WTC11 (cell line): ENCODE results near the gene ZNF213. TPM values are rescaled to one million over a fixed set of nuclear protein-coding genes. Genes with fewer than 3 reads are reported as not detected.

Source experiments
- ATF1 ChIP-seq: sonication (generic); formaldehyde crosslinking; IDR thresholded peaks from 2 replicates; pipeline ENCODE4 v1.8.1; 2023; ENCODE audit warnings: mild to moderate bottlenecking, moderate library complexity, missing genetic modification reagents
- CBFB ChIP-seq: sonication (generic); formaldehyde crosslinking; IDR thresholded peaks from 2 replicates; pipeline ENCODE4 v1.8.1; 2022; ENCODE audit warnings: mild to moderate bottlenecking, low read depth, missing genetic modification reagents
- CREB1 ChIP-seq: sonication (generic); formaldehyde crosslinking; IDR thresholded peaks from 2 replicates; pipeline ENCODE4 v1.8.0; 2023; ENCODE audit warnings: mild to moderate bottlenecking, missing genetic modification reagents
- ERG ChIP-seq: fragments of 250-450 bp; sonication (Bioruptor Pico); IDR thresholded peaks from 2 replicates; pipeline ENCODE4 v1.8.0; 2021; ENCODE audit warnings: mild to moderate bottlenecking
- ESRRA ChIP-seq: sonication (generic); formaldehyde crosslinking; IDR thresholded peaks from 2 replicates; pipeline ENCODE4 v1.8.1; 2022; ENCODE audit warnings: mild to moderate bottlenecking, missing genetic modification reagents, borderline replicate concordance
- ETV6 ChIP-seq: sonication (generic); formaldehyde crosslinking; IDR thresholded peaks from 2 replicates; pipeline ENCODE4 v1.8.1; 2022; ENCODE audit warnings: mild to moderate bottlenecking, missing genetic modification reagents
- FOXP4 ChIP-seq: sonication (generic); formaldehyde crosslinking; IDR thresholded peaks from 2 replicates; pipeline ENCODE4 v1.8.0; 2022; ENCODE audit warnings: mild to moderate bottlenecking, missing genetic modification reagents
- GABPB1 ChIP-seq: sonication (generic); formaldehyde crosslinking; IDR thresholded peaks from 2 replicates; pipeline ENCODE4 v1.8.1; 2023; ENCODE audit warnings: mild to moderate bottlenecking, missing genetic modification reagents
- GRHL2 ChIP-seq: fragments of 250-450 bp; sonication (Bioruptor Pico); IDR thresholded peaks from 2 replicates; pipeline ENCODE4 v1.8.0; 2022; ENCODE audit warnings: mild to moderate bottlenecking, moderate library complexity; ENCODE audit not compliant: insufficient replicate concordance, severe bottlenecking
- GTF2I ChIP-seq: fragments of 250-450 bp; sonication (Bioruptor Pico); conservative IDR thresholded peaks from 2 replicates; pipeline ENCODE4 v1.4.0; 2021; ENCODE audit warnings: mild to moderate bottlenecking
- HMGA2 ChIP-seq: fragments of 250-450 bp; sonication (Bioruptor Pico); IDR thresholded peaks from 2 replicates; pipeline ENCODE4 v1.4.0; 2021; ENCODE audit warnings: mild to moderate bottlenecking, moderate library complexity
- JUN ChIP-seq: sonication (generic); formaldehyde crosslinking; IDR thresholded peaks from 2 replicates; pipeline ENCODE4 v1.8.0; 2023; ENCODE audit warnings: mild to moderate bottlenecking, missing genetic modification reagents
- KAT7 ChIP-seq: sonication (generic); formaldehyde crosslinking; IDR thresholded peaks from 2 replicates; pipeline ENCODE4 v1.8.1; 2023; ENCODE audit warnings: missing genetic modification reagents, mild to moderate bottlenecking, borderline replicate concordance
- MLX ChIP-seq: sonication (generic); formaldehyde crosslinking; IDR thresholded peaks from 2 replicates; pipeline ENCODE4 v1.8.1; 2023; ENCODE audit warnings: mild to moderate bottlenecking, missing genetic modification reagents, moderate library complexity
- NFATC4 ChIP-seq: fragments of 250-450 bp; sonication (Bioruptor Pico); IDR thresholded peaks from 2 replicates; pipeline ENCODE4 v1.9.0; 2021; ENCODE audit warnings: mild to moderate bottlenecking
- NFE2L1 ChIP-seq: sonication (generic); formaldehyde crosslinking; IDR thresholded peaks from 2 replicates; pipeline ENCODE4 v1.8.1; 2023; ENCODE audit warnings: missing genetic modification reagents
- NFYB ChIP-seq: sonication (generic); formaldehyde crosslinking; conservative IDR thresholded peaks from 2 replicates; pipeline ENCODE4 v1.8.0; 2022; ENCODE audit warnings: low read depth, missing genetic modification reagents
- SMAD4 ChIP-seq: sonication (generic); formaldehyde crosslinking; IDR thresholded peaks from 2 replicates; pipeline ENCODE4 v1.8.0; 2022; ENCODE audit warnings: mild to moderate bottlenecking, missing genetic modification reagents
- SOX15 ChIP-seq: fragments of 250-450 bp; sonication (Bioruptor Pico); IDR thresholded peaks from 2 replicates; pipeline ENCODE4 v1.9.0; 2021; ENCODE audit warnings: mild to moderate bottlenecking
- TCF7 ChIP-seq: sonication (generic); formaldehyde crosslinking; IDR thresholded peaks from 2 replicates; pipeline ENCODE4 v1.8.0; 2022; ENCODE audit warnings: mild to moderate bottlenecking, low read depth, missing genetic modification reagents, moderate library complexity
- TEAD1 ChIP-seq: sonication (generic); formaldehyde crosslinking; IDR thresholded peaks from 2 replicates; pipeline ENCODE4 v1.8.0; 2022; ENCODE audit warnings: mild to moderate bottlenecking, missing genetic modification reagents
- TEAD4 ChIP-seq: sonication (generic); formaldehyde crosslinking; IDR thresholded peaks from 2 replicates; pipeline ENCODE4 v1.8.0; 2022; ENCODE audit warnings: mild to moderate bottlenecking, missing genetic modification reagents
- TP53 ChIP-seq: sonication (generic); formaldehyde crosslinking; IDR thresholded peaks from 2 replicates; pipeline ENCODE4 v1.8.1; 2023; ENCODE audit warnings: mild to moderate bottlenecking, missing genetic modification reagents
- USF2 ChIP-seq: sonication (generic); formaldehyde crosslinking; IDR thresholded peaks from 2 replicates; pipeline ENCODE4 v1.8.1; 2023; ENCODE audit warnings: mild to moderate bottlenecking, missing genetic modification reagents, moderate library complexity
- ZMAT4 ChIP-seq: fragments of 250-450 bp; sonication (Bioruptor Pico); IDR thresholded peaks from 2 replicates; pipeline ENCODE4 v1.9.0; 2021; ENCODE audit warnings: mild to moderate bottlenecking
- ZNF121 ChIP-seq: sonication (generic); formaldehyde crosslinking; IDR thresholded peaks from 2 replicates; pipeline ENCODE4 v1.8.0; 2023; ENCODE audit warnings: missing genetic modification reagents
- ZNF138 ChIP-seq: sonication (generic); formaldehyde crosslinking; conservative IDR thresholded peaks from 2 replicates; pipeline ENCODE4 v1.8.1; 2022; ENCODE audit warnings: mild to moderate bottlenecking, moderate library complexity, missing genetic modification reagents
- ZNF219 ChIP-seq: sonication (generic); formaldehyde crosslinking; IDR thresholded peaks from 2 replicates; pipeline ENCODE4 v1.8.0; 2023; ENCODE audit warnings: missing genetic modification reagents, mild to moderate bottlenecking, borderline replicate concordance
- ZNF232 ChIP-seq: sonication (generic); formaldehyde crosslinking; IDR thresholded peaks from 2 replicates; pipeline ENCODE4 v1.8.0; 2022; ENCODE audit warnings: mild to moderate bottlenecking, missing genetic modification reagents
- ZNF423 ChIP-seq: fragments of 250-450 bp; sonication (Bioruptor Pico); IDR thresholded peaks from 2 replicates; pipeline ENCODE4 v2.1.2; 2022; ENCODE audit warnings: mild to moderate bottlenecking, moderate library complexity
- ZNF425 ChIP-seq: fragments of 250-450 bp; sonication (Bioruptor Pico); conservative IDR thresholded peaks from 2 replicates; pipeline ENCODE4 v1.9.0; 2021; ENCODE audit warnings: mild to moderate bottlenecking
- ZNF671 ChIP-seq: fragments of 250-450 bp; sonication (Bioruptor Pico); IDR thresholded peaks from 2 replicates; pipeline ENCODE4 v1.8.0; 2021; ENCODE audit warnings: mild to moderate bottlenecking
- ZSCAN18 ChIP-seq: fragments of 250-450 bp; sonication (Bioruptor Pico); IDR thresholded peaks from 2 replicates; pipeline ENCODE4 v2.1.2; 2022; ENCODE audit warnings: mild to moderate bottlenecking, moderate library complexity
- total RNA-seq: library from RNA; stranded (reverse); gene quantifications from 3 replicates; pipeline ENCODE4 v1.2.3, GENCODE V29; 2021

ZNF213 gene
- total RNA-seq, 1 experiment from 2014 or later = 11.6 TPM

GRCh38 chr16:3112058-3112880 is 22.6 kb upstream of the ZNF213 start, which contains the start of gene ZNF205 (continued):
- TF ChIP-seq ZSCAN18 (CRISPR knock-in tag) (no peak), ESRRA (0 out of 2 replicates have a peak, but pooled peaks have one; percentile 9), TCF7 (no peak), NFYB (CRISPR knock-in tag) (no peak), FOXP4 (CRISPR knock-in tag) (0 out of 2 replicates have a peak, but pooled peaks have one; percentile 60), ZNF425 (CRISPR knock-in tag) (no peak), CBFB (CRISPR knock-in tag) (no peak), GABPB1 (CRISPR knock-in tag) (peak; percentile 90), TEAD1 (CRISPR knock-in tag) (peak; percentile 39; the same call in 1 of the 2 replicates), ERG (CRISPR knock-in tag) (no peak), NFE2L1 (CRISPR knock-in tag) (no peak; the same call in 1 of the 2 replicates), GTF2I (CRISPR knock-in tag) (no peak), ZMAT4 (CRISPR knock-in tag) (no peak), TEAD4 (CRISPR knock-in tag) (no peak), SOX15 (no peak), TP53 (no peak), ZNF232 (CRISPR knock-in tag) (0 out of 2 replicates have a peak, but pooled peaks have one; percentile 43), MLX (no peak), ZNF138 (CRISPR knock-in tag) (no peak), KAT7 (CRISPR knock-in tag) (no peak), NFATC4 (CRISPR knock-in tag) (no peak), CREB1 (CRISPR knock-in tag) (no peak), ETV6 (peak; percentile 80), ATF1 (CRISPR knock-in tag) (0 out of 2 replicates have a peak, but pooled peaks have one; percentile 64), USF2 (no peak), HMGA2 (CRISPR knock-in tag) (no peak), ZNF121 (CRISPR knock-in tag) (no peak), SMAD4 (CRISPR knock-in tag) (no peak), ZNF671 (CRISPR knock-in tag) (no peak), ZNF423 (CRISPR knock-in tag) (no peak), GRHL2 (CRISPR knock-in tag) (no peak), JUN (CRISPR knock-in tag) (0 out of 2 replicates have a peak, but pooled peaks have one; percentile 28), ZNF219 (CRISPR knock-in tag) (no peak)
